SJSA1 (cell line): Measurements from ENCODE around the gene STK16. TPM values are rescaled to one million over a fixed set of nuclear protein-coding genes. Genes with fewer than 3 reads are reported as not detected.
A peak's percentile ranks its signal among the peaks of the same experiment; 100 is the strongest.
"Not testable (repeated sequence)": the region's sequence is repeated elsewhere in the genome, so short reads cannot be mapped to it uniquely, and the experiment has no call there.

Source experiments
- DNase-seq, 2 experiments: peaks; one replicate each; pipeline ENCODE4 v3.0.0-alpha.2; 2015 to 2020; ENCODE audit warnings: low spot score in 2 of 2, low read depth in 1 of 2
- H3K27ac ChIP-seq: fragments of 250-450 bp; sonication (Bioruptor Pico); 2 replicates; pipeline ENCODE4 v1.5.1; 2020; ENCODE audit warnings: mild to moderate bottlenecking, moderate library complexity
- H3K27me3 ChIP-seq: fragments of 250-450 bp; sonication (Bioruptor Pico); replicated peaks from 2 replicates; pipeline ENCODE4 v1.5.1; 2020; ENCODE audit warnings: mild to moderate bottlenecking, moderate library complexity
- H3K36me3 ChIP-seq: fragments of 250-450 bp; sonication (Bioruptor Pico); 2 replicates; pipeline ENCODE4 v1.5.1; 2020; ENCODE audit warnings: mild to moderate bottlenecking
- H3K4me1 ChIP-seq: fragments of 250-450 bp; sonication (Bioruptor Pico); replicated peaks from 2 replicates; pipeline ENCODE4 v1.6.1; 2021; ENCODE audit warnings: mild to moderate bottlenecking
- H3K4me3 ChIP-seq: fragments of 250-450 bp; sonication (Bioruptor Pico); 2 replicates; pipeline ENCODE4 v1.5.1; 2020; ENCODE audit warnings: mild to moderate bottlenecking
- H3K9me3 ChIP-seq: fragments of 250-450 bp; sonication (Bioruptor Pico); replicated peaks from 2 replicates; pipeline ENCODE4 v1.5.1; 2020; ENCODE audit warnings: mild to moderate bottlenecking
- total RNA-seq: library from RNA; depleted of rRNA; stranded (reverse); fragments of >200 nt; shearing (Covaris generic); gene quantifications from 2 replicates; pipeline ENCODE4 v1.2.3, GENCODE V29; 2014

The STK16 gene
- total RNA-seq, 1 experiment from 2014 or later: 18.6 TPM

GRCh38 chr2:219286436-219287115, 41.3 kb downstream of the STK16 start:
- Histone ChIP-seq H3K4me1 (peaks cover 9% of the 10 kb centered on the region), H3K36me3 (peaks cover 38% of the 10 kb centered on the region), H3K27me3 (no peaks in the 10 kb centered on the region), H3K27ac (no peak overlapping the region), H3K4me3 (no peak overlapping the region), H3K9me3 (no peaks in the 10 kb centered on the region)
- DNase-seq: no peak

- H3K9me3 ChIP-seq, DNase-seq, H3K4me3 ChIP-seq, H3K27ac ChIP-seq, H3K27me3 ChIP-seq: not testable (repeated sequence)
- Histone ChIP-seq H3K4me1 (peaks cover 12% of the 10 kb centered on the region), H3K36me3 (peaks cover 34% of the 10 kb centered on the region)
Observed at GRCh38 chr2:219287116-219287440, 41.8 kb downstream of the STK16 start.

GRCh38 chr2:219287580-219288265, 42.4 kb downstream of the STK16 start:
- Histone ChIP-seq H3K4me1 (peaks cover 12% of the 10 kb centered on the region), H3K27ac (no peak overlapping the region), H3K27me3 (no peaks in the 10 kb centered on the region), H3K36me3 (peaks cover 28% of the 10 kb centered on the region), H3K9me3 (no peaks in the 10 kb centered on the region), H3K4me3 (no peak overlapping the region)
- DNase-seq: peak in 1 of 2 experiments; percentile 23

GRCh38 chr2:219289195-219289536, 43.9 kb downstream of the STK16 start:
- Histone ChIP-seq H3K36me3 (peaks cover 20% of the 10 kb centered on the region), H3K27me3 (no peaks in the 10 kb centered on the region), H3K27ac (no peak overlapping the region), H3K4me1 (peaks cover 12% of the 10 kb centered on the region), H3K9me3 (no peaks in the 10 kb centered on the region), H3K4me3 (no peak overlapping the region)
- DNase-seq: no peak

- peak; percentile 32 to 55 for DNase-seq
- Histone ChIP-seq H3K4me3 (no peak overlapping the region), H3K36me3 (peaks cover 14% of the 10 kb centered on the region), H3K4me1 (peaks cover 16% of the 10 kb centered on the region), H3K27ac (no peak overlapping the region), H3K27me3 (no peaks in the 10 kb centered on the region), H3K9me3 (no peaks in the 10 kb centered on the region)
Observed at GRCh38 chr2:219289537-219290361, 44.5 kb downstream of the STK16 start.

- H3K27ac ChIP-seq: no peak overlapping the region
- H3K4me1 ChIP-seq: peaks cover 21% of the 10 kb centered on the region
- no peaks in the 10 kb centered on the region for H3K9me3 ChIP-seq
- no peaks in the 10 kb centered on the region for H3K27me3 ChIP-seq
- H3K36me3 ChIP-seq: peaks cover 6% of the 10 kb centered on the region; the same call in 1 of the 2 replicates
- no peak overlapping the region for H3K4me3 ChIP-seq
- DNase-seq: peak in 1 of 2 experiments; percentile 32
Observed at GRCh38 chr2:219290381-219291171, 45.3 kb downstream of the STK16 start.

- H3K27ac ChIP-seq: no peak overlapping the region
- H3K27me3 ChIP-seq: no peaks in the 10 kb centered on the region; the same call in 1 of the 2 replicates
- no peak for DNase-seq
- 0 out of 2 replicates have a peak, but pooled peaks cover 2% of the 10 kb centered on the region for H3K36me3 ChIP-seq
- no peaks in the 10 kb centered on the region for H3K9me3 ChIP-seq
- peaks cover 21% of the 10 kb centered on the region for H3K4me1 ChIP-seq
- H3K4me3 ChIP-seq: no peak overlapping the region
Observed at GRCh38 chr2:219291394-219291793, 46.1 kb downstream of the STK16 start.

- no peak overlapping the region for H3K4me3 ChIP-seq
- H3K36me3 ChIP-seq: no peaks in the 10 kb centered on the region
- no peak overlapping the region for H3K27ac ChIP-seq
- DNase-seq: no peak
- no peaks in the 10 kb centered on the region for H3K9me3 ChIP-seq
- H3K4me1 ChIP-seq: peaks cover 21% of the 10 kb centered on the region
- no peaks in the 10 kb centered on the region; the same call in 1 of the 2 replicates for H3K27me3 ChIP-seq
Observed at GRCh38 chr2:219291910-219292490, 46.7 kb downstream of the STK16 start.

GRCh38 chr2:219292616-219293015, 47.3 kb downstream of the STK16 start:
- no peaks in the 10 kb centered on the region; the same call in 1 of the 2 replicates for H3K27me3 ChIP-seq
- H3K4me1 ChIP-seq: peaks cover 21% of the 10 kb centered on the region
- H3K27ac ChIP-seq: no peak overlapping the region
- no peak for DNase-seq
- H3K4me3 ChIP-seq: no peak overlapping the region
- no peaks in the 10 kb centered on the region for H3K9me3 ChIP-seq
- no peaks in the 10 kb centered on the region for H3K36me3 ChIP-seq

- H3K9me3 ChIP-seq: no peaks in the 10 kb centered on the region
- no peak overlapping the region for H3K4me3 ChIP-seq
- H3K27me3 ChIP-seq: peaks cover under 1% of the 10 kb centered on the region; the same call in 1 of the 2 replicates
- no peaks in the 10 kb centered on the region for H3K36me3 ChIP-seq
- H3K27ac ChIP-seq: no peak overlapping the region
- H3K4me1 ChIP-seq: peaks cover 21% of the 10 kb centered on the region
- DNase-seq: no peak
Observed at GRCh38 chr2:219293736-219294231, 48.5 kb downstream of the STK16 start.

- Histone ChIP-seq H3K4me1 (peaks cover 15% of the 10 kb centered on the region), H3K9me3 (no peaks in the 10 kb centered on the region), H3K4me3 (peak overlapping the region; percentile 30), H3K27me3 (peaks cover 7% of the 10 kb centered on the region; the same call in 1 of the 2 replicates), H3K27ac (no peak overlapping the region), H3K36me3 (no peaks in the 10 kb centered on the region)
- DNase-seq: peak; percentile 78 to 79
Observed at GRCh38 chr2:219294356-219295351, 49.4 kb downstream of the STK16 start.

GRCh38 chr2:219296142-219296541, 50.9 kb downstream of the STK16 start:
- no peak for DNase-seq
- Histone ChIP-seq H3K27me3 (peaks cover 18% of the 10 kb centered on the region; the same call in 1 of the 2 replicates), H3K36me3 (no peaks in the 10 kb centered on the region), H3K9me3 (no peaks in the 10 kb centered on the region), H3K4me1 (peaks cover 13% of the 10 kb centered on the region), H3K4me3 (no peak overlapping the region), H3K27ac (no peak overlapping the region)
